WERI-Rb-1 (cell line): ENCODE results near the gene FMN2.

ENCODE experiments used
- DNase-seq: peaks from one replicate; pipeline ENCODE4 v3.0.0-alpha.2; 2020
- H3K27ac ChIP-seq: fragments of 250-450 bp; sonication (Bioruptor Pico); 2 replicates; pipeline ENCODE4 v1.5.1; 2020; ENCODE audit warnings: mild to moderate bottlenecking, moderate library complexity
- H3K27me3 ChIP-seq: fragments of 250-450 bp; sonication (Bioruptor Pico); 2 replicates; pipeline ENCODE4 v1.5.1; 2021; ENCODE audit warnings: mild to moderate bottlenecking, low read depth, moderate library complexity; ENCODE audit not compliant: insufficient read depth, severe bottlenecking
- H3K36me3 ChIP-seq: fragments of 250-450 bp; sonication (Bioruptor Pico); 2 replicates; pipeline ENCODE4 v1.5.1; 2020; ENCODE audit warnings: mild to moderate bottlenecking, moderate library complexity
- H3K4me3 ChIP-seq: 2 replicates; pipeline ENCODE4 v1.5.1; 2011; ENCODE audit warnings: low read depth, mild to moderate bottlenecking, control low read depth, low read length
- H3K9me3 ChIP-seq: fragments of 250-450 bp; sonication (Bioruptor Pico); 2 replicates; pipeline ENCODE4 v1.5.1; 2021; ENCODE audit warnings: mild to moderate bottlenecking, moderate library complexity; ENCODE audit not compliant: severe bottlenecking
- TF ChIP-seq, protein P1 (sequence below): IDR thresholded peaks from 2 replicates; pipeline ENCODE4 v1.5.1; 2011; ENCODE audit warnings: low read depth, mild to moderate bottlenecking, control low read depth, inconsistent platforms, low read length

The FMN2 gene

DNA sequence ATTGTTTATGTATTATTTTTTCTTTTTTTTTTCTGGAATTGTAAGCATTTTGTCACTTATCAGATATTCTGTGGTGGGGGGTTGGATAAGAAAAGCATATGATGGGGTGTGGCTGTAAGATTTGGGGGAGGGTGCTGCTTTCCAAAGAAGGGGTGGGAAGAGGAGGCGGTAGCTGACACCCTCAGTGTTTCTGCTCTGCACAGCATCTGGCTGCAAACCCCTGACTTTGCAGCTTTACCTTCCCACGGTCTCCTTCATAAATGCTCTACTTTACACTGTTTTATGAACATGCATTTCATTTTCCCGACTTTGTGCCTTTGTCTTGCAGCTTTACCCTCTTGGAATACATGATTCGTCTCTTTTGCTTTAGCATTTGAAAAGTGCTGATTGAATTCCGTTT is 7.6 kb downstream of the FMN2 start:
- Histone ChIP-seq H3K27ac (no peak overlapping the region), H3K4me3 (no peak overlapping the region), H3K27me3 (no peaks in the 10 kb centered on the region), H3K36me3 (peaks cover 74% of the 10 kb centered on the region), H3K9me3 (no peaks in the 10 kb centered on the region)
- TF ChIP-seq, protein P1, sequence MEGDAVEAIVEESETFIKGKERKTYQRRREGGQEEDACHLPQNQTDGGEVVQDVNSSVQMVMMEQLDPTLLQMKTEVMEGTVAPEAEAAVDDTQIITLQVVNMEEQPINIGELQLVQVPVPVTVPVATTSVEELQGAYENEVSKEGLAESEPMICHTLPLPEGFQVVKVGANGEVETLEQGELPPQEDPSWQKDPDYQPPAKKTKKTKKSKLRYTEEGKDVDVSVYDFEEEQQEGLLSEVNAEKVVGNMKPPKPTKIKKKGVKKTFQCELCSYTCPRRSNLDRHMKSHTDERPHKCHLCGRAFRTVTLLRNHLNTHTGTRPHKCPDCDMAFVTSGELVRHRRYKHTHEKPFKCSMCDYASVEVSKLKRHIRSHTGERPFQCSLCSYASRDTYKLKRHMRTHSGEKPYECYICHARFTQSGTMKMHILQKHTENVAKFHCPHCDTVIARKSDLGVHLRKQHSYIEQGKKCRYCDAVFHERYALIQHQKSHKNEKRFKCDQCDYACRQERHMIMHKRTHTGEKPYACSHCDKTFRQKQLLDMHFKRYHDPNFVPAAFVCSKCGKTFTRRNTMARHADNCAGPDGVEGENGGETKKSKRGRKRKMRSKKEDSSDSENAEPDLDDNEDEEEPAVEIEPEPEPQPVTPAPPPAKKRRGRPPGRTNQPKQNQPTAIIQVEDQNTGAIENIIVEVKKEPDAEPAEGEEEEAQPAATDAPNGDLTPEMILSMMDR, result no peak
- DNase-seq, result no peak

- H3K4me3 ChIP-seq, result no peak overlapping the region
- H3K9me3 ChIP-seq, result no peaks in the 10 kb centered on the region
- DNase-seq, result no peak
- H3K27me3 ChIP-seq, result no peaks in the 10 kb centered on the region
- no peak overlapping the region for H3K27ac ChIP-seq
- H3K36me3 ChIP-seq, result peaks cover 74% of the 10 kb centered on the region
- TF ChIP-seq, protein P1, result no peak
Measured at GRCh38 chr1:240099748-240100147, 8.1 kb downstream of the FMN2 start.

DNA sequence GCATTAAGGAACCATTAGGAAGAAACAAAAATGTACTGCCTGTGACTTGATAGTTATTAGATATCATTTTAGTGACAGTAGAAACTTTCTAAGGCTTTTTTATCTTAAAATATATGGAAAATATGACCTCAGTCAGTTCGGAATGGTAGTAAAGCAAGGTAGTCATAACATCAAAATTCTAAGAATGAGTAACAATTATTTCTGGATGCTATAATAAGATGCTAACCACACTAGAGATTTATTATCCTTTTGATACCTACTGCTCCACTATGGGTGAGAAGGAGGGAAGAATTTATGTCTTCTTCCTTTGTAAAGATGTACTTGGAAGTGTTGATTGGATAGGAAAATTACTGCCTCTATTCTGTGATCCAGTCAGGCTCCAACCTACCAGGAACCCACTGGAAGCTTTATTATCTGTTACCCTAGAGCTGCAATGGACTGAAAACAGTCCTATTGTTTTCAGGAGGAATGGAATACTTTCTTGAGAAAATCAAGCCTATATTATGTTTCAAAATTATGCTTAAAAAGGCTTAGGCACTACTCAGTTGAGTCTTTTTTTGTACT is 8.8 kb downstream of the FMN2 start:
- H3K27ac ChIP-seq, result no peak overlapping the region
- no peaks in the 10 kb centered on the region for H3K9me3 ChIP-seq
- H3K36me3 ChIP-seq, result peaks cover 72% of the 10 kb centered on the region
- no peaks in the 10 kb centered on the region for H3K27me3 ChIP-seq
- H3K4me3 ChIP-seq, result no peak overlapping the region
- DNase-seq, result no peak
- TF ChIP-seq, protein P1, result no peak

- Histone ChIP-seq H3K27ac (no peak overlapping the region), H3K36me3 (peaks cover 77% of the 10 kb centered on the region), H3K4me3 (no peak overlapping the region), H3K27me3 (no peaks in the 10 kb centered on the region), H3K9me3 (no peaks in the 10 kb centered on the region)
- TF ChIP-seq, protein P1, result no peak
- no peak for DNase-seq
Measured at GRCh38 chr1:240101306-240101705, 9.6 kb downstream of the FMN2 start.

DNA sequence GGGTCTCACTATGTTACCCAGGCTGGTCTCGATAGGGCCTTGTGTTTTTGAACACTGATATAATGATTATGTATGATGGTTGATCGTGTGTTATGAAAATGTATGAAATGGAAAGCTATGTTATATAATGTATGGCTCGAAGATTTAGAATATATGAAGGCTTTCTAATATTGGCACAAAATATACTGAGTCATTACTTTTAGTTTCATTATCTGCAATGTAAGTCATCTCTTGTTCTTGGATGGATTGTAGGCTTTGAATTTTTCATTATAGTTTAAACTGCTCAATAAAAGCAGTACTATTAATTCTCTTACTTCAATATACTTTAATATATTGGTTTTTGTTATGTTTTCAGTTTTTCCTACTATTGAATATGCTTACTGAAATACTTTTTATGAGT is 10.1 kb downstream of the FMN2 start:
- Histone ChIP-seq H3K9me3 (no peaks in the 10 kb centered on the region), H3K36me3 (peaks cover 76% of the 10 kb centered on the region), H3K27me3 (no peaks in the 10 kb centered on the region), H3K27ac (no peak overlapping the region), H3K4me3 (no peak overlapping the region)
- DNase-seq, result no peak
- TF ChIP-seq, protein P1, result no peak

GRCh38 chr1:240104672-240105071 is 13.0 kb downstream of the FMN2 start:
- DNase-seq, result no peak
- H3K27ac ChIP-seq, result no peak overlapping the region
- no peaks in the 10 kb centered on the region for H3K27me3 ChIP-seq
- TF ChIP-seq, protein P1, result no peak
- H3K36me3 ChIP-seq, result peaks cover 84% of the 10 kb centered on the region
- no peaks in the 10 kb centered on the region for H3K9me3 ChIP-seq
- no peak overlapping the region for H3K4me3 ChIP-seq
